Gastrocnemius medialis (tissue), 4 donors: ENCODE measurements around the gene GNG7.
"Not testable (repeated sequence)": the region's sequence is repeated elsewhere in the genome, so short reads cannot be mapped to it uniquely, and the experiment has no call there.

Experiments used
- POLR2A ChIP-seq, 2 donors: fragments of 450-650 bp; IDR thresholded peaks; one replicate each; pipeline ENCODE4 v1.6.1; 2017; ENCODE audit warnings: antibody characterized with exemption in 2 of 2, mild to moderate bottlenecking in 2 of 2, moderate library complexity in 2 of 2
- TF ChIP-seq, protein P1 (sequence below), 5 experiments: fragments of 450-650 bp in 3 of 5; fragments of 200-600 bp in 2 of 5; sonication (generic) in 2 of 5; IDR thresholded peaks in 4 of 5; conservative IDR thresholded peaks in 1 of 5; 1 replicate in 4 of 5; 2 replicates in 1 of 5; pipeline ENCODE4 v1.5.1; 2016 to 2019; ENCODE audit warnings: antibody characterized with exemption in 5 of 5, mild to moderate bottlenecking in 3 of 5, moderate library complexity in 3 of 5

DNA sequence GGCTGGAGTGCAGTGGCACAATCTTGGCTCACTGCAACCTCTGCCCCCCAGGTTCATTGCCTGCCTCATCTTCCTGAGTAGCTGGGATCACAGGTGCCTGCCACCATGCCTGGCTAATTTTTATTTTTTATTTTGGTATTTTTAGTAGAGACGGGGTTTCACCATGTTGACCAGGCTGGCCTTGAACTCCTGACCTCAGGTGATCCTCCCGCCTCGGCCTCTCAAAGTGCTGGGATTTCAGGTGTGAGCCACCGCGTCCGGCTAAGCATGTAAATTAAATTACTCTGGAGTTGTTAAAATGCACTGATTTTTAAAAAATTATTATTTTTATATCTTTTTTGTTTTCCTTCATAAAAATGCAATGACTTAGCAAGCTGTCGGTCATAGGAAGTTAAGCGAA, 195.8 kb downstream of the GNG7 start:
- TF ChIP-seq, protein P1, sequence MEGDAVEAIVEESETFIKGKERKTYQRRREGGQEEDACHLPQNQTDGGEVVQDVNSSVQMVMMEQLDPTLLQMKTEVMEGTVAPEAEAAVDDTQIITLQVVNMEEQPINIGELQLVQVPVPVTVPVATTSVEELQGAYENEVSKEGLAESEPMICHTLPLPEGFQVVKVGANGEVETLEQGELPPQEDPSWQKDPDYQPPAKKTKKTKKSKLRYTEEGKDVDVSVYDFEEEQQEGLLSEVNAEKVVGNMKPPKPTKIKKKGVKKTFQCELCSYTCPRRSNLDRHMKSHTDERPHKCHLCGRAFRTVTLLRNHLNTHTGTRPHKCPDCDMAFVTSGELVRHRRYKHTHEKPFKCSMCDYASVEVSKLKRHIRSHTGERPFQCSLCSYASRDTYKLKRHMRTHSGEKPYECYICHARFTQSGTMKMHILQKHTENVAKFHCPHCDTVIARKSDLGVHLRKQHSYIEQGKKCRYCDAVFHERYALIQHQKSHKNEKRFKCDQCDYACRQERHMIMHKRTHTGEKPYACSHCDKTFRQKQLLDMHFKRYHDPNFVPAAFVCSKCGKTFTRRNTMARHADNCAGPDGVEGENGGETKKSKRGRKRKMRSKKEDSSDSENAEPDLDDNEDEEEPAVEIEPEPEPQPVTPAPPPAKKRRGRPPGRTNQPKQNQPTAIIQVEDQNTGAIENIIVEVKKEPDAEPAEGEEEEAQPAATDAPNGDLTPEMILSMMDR (IDR thresholded peaks at IDR 0.05 in 4 of 5, conservative IDR thresholded peaks at IDR 0.05 in 1 of 5), result not testable (repeated sequence)
- not testable (repeated sequence) for TF ChIP-seq POLR2A (IDR thresholded peaks at IDR 0.05)
